Tibial nerve (tissue), 4 donors: ENCODE results near the gene MAN1A1.

Source experiments
- EP300 ChIP-seq, 2 donors: sonication (generic); formaldehyde crosslinking; IDR thresholded peaks; one replicate each; pipeline ENCODE4 v1.6.1; 2017; ENCODE audit warnings: antibody characterized with exemption in 2 of 2, mild to moderate bottlenecking in 1 of 2
- POLR2A ChIP-seq, 2 donors: fragments of 450-650 bp; IDR thresholded peaks; one replicate each; pipeline ENCODE4 v1.6.1; 2017; ENCODE audit warnings: antibody characterized with exemption in 2 of 2, mild to moderate bottlenecking in 2 of 2, moderate library complexity in 2 of 2
- TF ChIP-seq, protein P1 (sequence below), 5 experiments: fragments of 200-600 bp in 3 of 5; fragments of 450-650 bp in 2 of 5; sonication (generic) in 3 of 5; IDR thresholded peaks; one replicate each; pipeline ENCODE4 v1.5.1; 2016 to 2019; ENCODE audit warnings: antibody characterized with exemption in 5 of 5, mild to moderate bottlenecking in 3 of 5, moderate library complexity in 2 of 5

DNA sequence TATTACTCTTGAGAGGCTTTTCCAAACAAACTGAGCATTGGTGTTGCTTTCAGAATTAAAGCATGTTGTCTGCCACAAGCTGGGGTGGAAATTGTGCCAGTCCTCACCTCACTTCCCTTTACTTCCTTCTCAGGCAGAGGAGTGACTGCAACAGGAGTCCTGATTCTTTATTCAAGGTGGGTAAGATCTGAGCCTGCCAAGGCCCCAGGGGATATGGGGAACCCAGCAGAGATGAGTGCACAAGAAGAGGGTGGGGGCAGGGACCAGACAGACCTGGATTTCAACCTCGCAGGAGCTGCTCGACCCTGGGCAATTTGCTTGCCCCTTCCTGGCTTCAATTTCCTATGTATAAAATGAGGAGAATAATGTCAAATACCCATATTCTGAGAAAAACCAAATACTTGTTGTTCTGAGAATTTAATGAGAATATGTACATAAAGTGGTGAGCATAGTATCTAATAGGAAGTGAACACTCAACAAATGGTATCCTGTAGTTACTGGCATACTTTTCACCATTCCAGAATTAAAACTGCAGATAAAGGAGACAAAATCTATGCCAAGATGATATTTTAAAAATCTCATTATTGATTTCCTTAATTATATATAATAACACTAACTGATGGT lies 17.8 kb downstream of the MAN1A1 start:
- TF ChIP-seq, protein P1, sequence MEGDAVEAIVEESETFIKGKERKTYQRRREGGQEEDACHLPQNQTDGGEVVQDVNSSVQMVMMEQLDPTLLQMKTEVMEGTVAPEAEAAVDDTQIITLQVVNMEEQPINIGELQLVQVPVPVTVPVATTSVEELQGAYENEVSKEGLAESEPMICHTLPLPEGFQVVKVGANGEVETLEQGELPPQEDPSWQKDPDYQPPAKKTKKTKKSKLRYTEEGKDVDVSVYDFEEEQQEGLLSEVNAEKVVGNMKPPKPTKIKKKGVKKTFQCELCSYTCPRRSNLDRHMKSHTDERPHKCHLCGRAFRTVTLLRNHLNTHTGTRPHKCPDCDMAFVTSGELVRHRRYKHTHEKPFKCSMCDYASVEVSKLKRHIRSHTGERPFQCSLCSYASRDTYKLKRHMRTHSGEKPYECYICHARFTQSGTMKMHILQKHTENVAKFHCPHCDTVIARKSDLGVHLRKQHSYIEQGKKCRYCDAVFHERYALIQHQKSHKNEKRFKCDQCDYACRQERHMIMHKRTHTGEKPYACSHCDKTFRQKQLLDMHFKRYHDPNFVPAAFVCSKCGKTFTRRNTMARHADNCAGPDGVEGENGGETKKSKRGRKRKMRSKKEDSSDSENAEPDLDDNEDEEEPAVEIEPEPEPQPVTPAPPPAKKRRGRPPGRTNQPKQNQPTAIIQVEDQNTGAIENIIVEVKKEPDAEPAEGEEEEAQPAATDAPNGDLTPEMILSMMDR (IDR thresholded peaks at IDR 0.05) = no peak
- TF ChIP-seq POLR2A (IDR thresholded peaks at IDR 0.05) (no peak), EP300 (IDR thresholded peaks at IDR 0.05) (no peak)
